ENCODE results near the gene EXOC4. TPM values are rescaled to one million over a fixed set of nuclear protein-coding genes. Genes with fewer than 3 reads are reported as not detected.

EXOC4 gene
- total RNA-seq, 3 donors from 2014 or later = 88.3 to 136 (median 99.6) TPM

- no peaks in the 10 kb centered on the region for H3K9me3 ChIP-seq
- H3K36me3 ChIP-seq = no peaks in the 10 kb centered on the region
- DNase-seq (ENCODE audit: low spot score in 2 of 2) = no peak
- intact Hi-C loops (cut with DNase I; ENCODE audit: low total_unique reads) = no loop called here
- no peak for TF ChIP-seq POLR2A (IDR thresholded peaks at IDR 0.05)
- TF ChIP-seq POLR2AphosphoS5 (IDR thresholded peaks at IDR 0.05) = no peak
- TF ChIP-seq, protein P1, sequence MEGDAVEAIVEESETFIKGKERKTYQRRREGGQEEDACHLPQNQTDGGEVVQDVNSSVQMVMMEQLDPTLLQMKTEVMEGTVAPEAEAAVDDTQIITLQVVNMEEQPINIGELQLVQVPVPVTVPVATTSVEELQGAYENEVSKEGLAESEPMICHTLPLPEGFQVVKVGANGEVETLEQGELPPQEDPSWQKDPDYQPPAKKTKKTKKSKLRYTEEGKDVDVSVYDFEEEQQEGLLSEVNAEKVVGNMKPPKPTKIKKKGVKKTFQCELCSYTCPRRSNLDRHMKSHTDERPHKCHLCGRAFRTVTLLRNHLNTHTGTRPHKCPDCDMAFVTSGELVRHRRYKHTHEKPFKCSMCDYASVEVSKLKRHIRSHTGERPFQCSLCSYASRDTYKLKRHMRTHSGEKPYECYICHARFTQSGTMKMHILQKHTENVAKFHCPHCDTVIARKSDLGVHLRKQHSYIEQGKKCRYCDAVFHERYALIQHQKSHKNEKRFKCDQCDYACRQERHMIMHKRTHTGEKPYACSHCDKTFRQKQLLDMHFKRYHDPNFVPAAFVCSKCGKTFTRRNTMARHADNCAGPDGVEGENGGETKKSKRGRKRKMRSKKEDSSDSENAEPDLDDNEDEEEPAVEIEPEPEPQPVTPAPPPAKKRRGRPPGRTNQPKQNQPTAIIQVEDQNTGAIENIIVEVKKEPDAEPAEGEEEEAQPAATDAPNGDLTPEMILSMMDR (IDR thresholded peaks at IDR 0.05) = no peak
- no peaks in the 10 kb centered on the region for H3K4me1 ChIP-seq
- H3K27me3 ChIP-seq = no peaks in the 10 kb centered on the region
- H3K27ac ChIP-seq = no peak overlapping the region
- no peak overlapping the region for H3K4me3 ChIP-seq
These were observed 184.7 kb downstream of the EXOC4 start for GRCh38 chr7:133437544-133437943.

- no peak overlapping the region for H3K27ac ChIP-seq
- H3K4me3 ChIP-seq = no peak overlapping the region
- no peaks in the 10 kb centered on the region for H3K36me3 ChIP-seq
- no peaks in the 10 kb centered on the region for H3K9me3 ChIP-seq
- intact Hi-C loops (cut with DNase I; ENCODE audit: low total_unique reads) = no loop called here
- no peak for DNase-seq (ENCODE audit: low spot score in 2 of 2)
- H3K4me1 ChIP-seq = no peaks in the 10 kb centered on the region
- no peak for TF ChIP-seq POLR2A (IDR thresholded peaks at IDR 0.05)
- no peak for TF ChIP-seq POLR2AphosphoS5 (IDR thresholded peaks at IDR 0.05)
- TF ChIP-seq, protein P1 (IDR thresholded peaks at IDR 0.05) = no peak
- no peaks in the 10 kb centered on the region for H3K27me3 ChIP-seq
These were observed 189.9 kb downstream of the EXOC4 start for GRCh38 chr7:133442818-133443217.

GRCh38 chr7:133445617-133446016 is 192.7 kb downstream of the EXOC4 start:
- Histone ChIP-seq H3K4me1 (no peaks in the 10 kb centered on the region), H3K27ac (no peak overlapping the region), H3K36me3 (no peaks in the 10 kb centered on the region), H3K27me3 (no peaks in the 10 kb centered on the region), H3K4me3 (no peak overlapping the region), H3K9me3 (no peaks in the 10 kb centered on the region)
- TF ChIP-seq, protein P1 (IDR thresholded peaks at IDR 0.05) = no peak
- TF ChIP-seq POLR2A (IDR thresholded peaks at IDR 0.05) = no peak
- TF ChIP-seq POLR2AphosphoS5 (IDR thresholded peaks at IDR 0.05) = no peak
- intact Hi-C loops (cut with DNase I; ENCODE audit: low total_unique reads) = no loop called here
- no peak for DNase-seq (ENCODE audit: low spot score in 2 of 2)

- no peak overlapping the region for H3K4me3 ChIP-seq
- no peak overlapping the region for H3K27ac ChIP-seq
- H3K4me1 ChIP-seq = no peaks in the 10 kb centered on the region
- intact Hi-C loops (cut with DNase I; ENCODE audit: low total_unique reads) = no loop called here
- H3K9me3 ChIP-seq = no peaks in the 10 kb centered on the region
- TF ChIP-seq POLR2AphosphoS5 (IDR thresholded peaks at IDR 0.05) (no peak), POLR2A (IDR thresholded peaks at IDR 0.05) (no peak)
- TF ChIP-seq, protein P1 (IDR thresholded peaks at IDR 0.05) = no peak
- no peaks in the 10 kb centered on the region for H3K36me3 ChIP-seq
- no peak for DNase-seq (ENCODE audit: low spot score in 2 of 2)
- H3K27me3 ChIP-seq = no peaks in the 10 kb centered on the region
These were observed 195.1 kb downstream of the EXOC4 start for GRCh38 chr7:133448012-133448411.

DNA sequence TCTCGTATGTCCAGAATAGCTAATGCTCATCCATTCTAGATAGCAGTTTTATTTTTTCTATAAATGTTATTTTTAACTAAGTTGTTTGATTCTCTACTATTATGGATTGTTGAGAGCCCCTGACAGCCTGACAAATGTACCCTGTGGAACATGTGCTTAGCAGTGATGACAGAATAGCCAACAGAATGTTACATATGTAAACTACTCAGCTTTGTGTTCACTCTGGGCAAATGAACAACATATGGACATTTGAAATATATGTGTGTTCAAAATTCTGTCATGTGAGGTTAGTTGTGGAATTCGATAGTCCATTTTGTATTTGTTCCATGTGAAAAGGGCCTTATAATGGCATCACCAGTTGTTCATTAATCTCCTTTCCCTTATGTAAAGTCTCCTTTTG is 199.7 kb downstream of the EXOC4 start:
- Histone ChIP-seq H3K4me3 (no peak overlapping the region), H3K36me3 (peaks cover 3% of the 10 kb centered on the region), H3K4me1 (no peaks in the 10 kb centered on the region), H3K27me3 (no peaks in the 10 kb centered on the region), H3K27ac (no peak overlapping the region), H3K9me3 (no peaks in the 10 kb centered on the region)
- TF ChIP-seq POLR2A (IDR thresholded peaks at IDR 0.05) (no peak), POLR2AphosphoS5 (IDR thresholded peaks at IDR 0.05) (no peak)
- TF ChIP-seq, protein P1 (IDR thresholded peaks at IDR 0.05) = no peak
- DNase-seq (ENCODE audit: low spot score in 2 of 2) = no peak
- intact Hi-C loops (cut with DNase I; ENCODE audit: low total_unique reads) = no loop called here
